LoVo (cell line): ENCODE measurements around the gene CTNNA2.
"Not testable (repeated sequence)": the region's sequence is repeated elsewhere in the genome, so short reads cannot be mapped to it uniquely, and the experiment has no call there.

ENCODE experiments used
- DNase-seq: peaks from one replicate; pipeline ENCODE4 v3.0.0-alpha.2; 2016; ENCODE audit warnings: low spot score

CTNNA2 gene

GRCh38 chr2:80086831-80087230, 574.0 kb downstream of the CTNNA2 start:
- no peak for DNase-seq

GRCh38 chr2:80091237-80091636, 578.4 kb downstream of the CTNNA2 start:
- DNase-seq: no peak

GRCh38 chr2:80092474-80092873, 579.6 kb downstream of the CTNNA2 start:
- no peak for DNase-seq

GRCh38 chr2:80098503-80098902, 585.7 kb downstream of the CTNNA2 start:
- not testable (repeated sequence) for DNase-seq

GRCh38 chr2:80102026-80102425, 589.2 kb downstream of the CTNNA2 start:
- DNase-seq: no peak

GRCh38 chr2:80105015-80105640, 592.3 kb downstream of the CTNNA2 start:
- DNase-seq: no peak

- DNase-seq: no peak
These were observed 598.3 kb downstream of the CTNNA2 start for GRCh38 chr2:80111185-80111584.

GRCh38 chr2:80112790-80113189, 599.9 kb downstream of the CTNNA2 start:
- no peak for DNase-seq

GRCh38 chr2:80113399-80113798, 600.5 kb downstream of the CTNNA2 start:
- no peak for DNase-seq

- no peak for DNase-seq
These were observed 602.0 kb downstream of the CTNNA2 start for GRCh38 chr2:80114812-80115211.

- DNase-seq: no peak
These were observed 604.5 kb downstream of the CTNNA2 start for GRCh38 chr2:80117401-80117800.

- DNase-seq: no peak
These were observed 608.0 kb downstream of the CTNNA2 start for GRCh38 chr2:80120866-80121265.

GRCh38 chr2:80122675-80123074, 609.8 kb downstream of the CTNNA2 start:
- no peak for DNase-seq

GRCh38 chr2:80126596-80127189, 613.8 kb downstream of the CTNNA2 start:
- no peak for DNase-seq

- DNase-seq: no peak
These were observed 615.2 kb downstream of the CTNNA2 start for GRCh38 chr2:80128080-80128479.

- no peak for DNase-seq
These were observed 619.4 kb downstream of the CTNNA2 start for GRCh38 chr2:80132281-80132680.

- DNase-seq: no peak
These were observed 622.1 kb downstream of the CTNNA2 start for GRCh38 chr2:80135001-80135400.

GRCh38 chr2:80136338-80136737, 623.5 kb downstream of the CTNNA2 start:
- DNase-seq: no peak

GRCh38 chr2:80139001-80139400, 626.1 kb downstream of the CTNNA2 start:
- no peak for DNase-seq

- DNase-seq: no peak
These were observed 628.3 kb downstream of the CTNNA2 start for GRCh38 chr2:80141007-80141726.

- no peak for DNase-seq
These were observed 632.6 kb downstream of the CTNNA2 start for GRCh38 chr2:80145499-80145898.

GRCh38 chr2:80146757-80147156, 633.9 kb downstream of the CTNNA2 start:
- not testable (repeated sequence) for DNase-seq

- DNase-seq: no peak
These were observed 634.8 kb downstream of the CTNNA2 start for GRCh38 chr2:80147690-80148089.
